ENCODE results near the gene EGLN2. TPM values are rescaled to one million over a fixed set of nuclear protein-coding genes. Genes with fewer than 3 reads are reported as not detected.
"Not testable (repeated sequence)": the region's sequence is repeated elsewhere in the genome, so short reads cannot be mapped to it uniquely, and the experiment has no call there.

The EGLN2 gene
- total RNA-seq, 2 experiments from 2014 or later, result 87.4 to 90.1 TPM

GRCh38 chr19:40808021-40808325 is 9.0 kb downstream of the EGLN2 start:
- ATAC-seq, result no peak
- Mint-ChIP-seq H3K27me3 (no peaks in the 10 kb centered on the region), H3K27ac (peak overlapping the region; percentile 88), H3K4me3 (no peak overlapping the region), H3K4me1 (ENCODE audit: low read depth) (peaks cover 68% of the 10 kb centered on the region), H3K9me3 (no peaks in the 10 kb centered on the region), H3K36me3 (ENCODE audit: low read depth) (peaks cover 37% of the 10 kb centered on the region)
- ChIA-PET POLR2A (interaction anchor here (0.6 to 2.9 kb wide), 2 partner anchors 53 to 64 kb away, joined by 3 to 12 read pairs; no protein-coding TSS in a partner anchor), CTCF (interaction anchor here (1.1 to 4.5 kb wide), 10 partner anchors 12 to 173 kb away, joined by 3 to 36 read pairs (median 6); partner anchors contain the start of gene RAB4B)
- no peak for TF ChIP-seq CTCF (IDR thresholded peaks at IDR 0.05)
- intact Hi-C loops (cut with micrococcal nuclease), result no loop called here
- no peak for DNase-seq

- Mint-ChIP-seq H3K27ac (no peak overlapping the region), H3K4me1 (ENCODE audit: low read depth) (peaks cover 63% of the 10 kb centered on the region), H3K36me3 (ENCODE audit: low read depth) (peaks cover 33% of the 10 kb centered on the region), H3K9me3 (no peaks in the 10 kb centered on the region), H3K4me3 (no peak overlapping the region), H3K27me3 (no peaks in the 10 kb centered on the region)
- ChIA-PET POLR2A (no interaction called here), CTCF (interaction anchor here (1.1 to 4.5 kb wide), 7 partner anchors 11 to 174 kb away, joined by 3 to 36 read pairs (median 5); partner anchors contain the start of gene RAB4B)
- ATAC-seq, result no peak
- TF ChIP-seq CTCF (IDR thresholded peaks at IDR 0.05), result no peak
- DNase-seq, result no peak
- intact Hi-C loops (cut with micrococcal nuclease), result no loop called here
Measured at GRCh38 chr19:40808497-40808896, 9.5 kb downstream of the EGLN2 start.

- DNase-seq (no peak), ATAC-seq (no peak)
- ChIA-PET CTCF (interaction anchor here (1.0 to 2.2 kb wide), 3 partner anchors 10 to 146 kb away, joined by 3 to 5 read pairs (median 4); no protein-coding TSS in a partner anchor), POLR2A (interaction anchor here (0.6 kb wide), 1 partner anchor 32 kb away, joined by 3 read pairs; no protein-coding TSS in a partner anchor)
- H3K36me3 Mint-ChIP-seq (ENCODE audit: low read depth), result peaks cover 27% of the 10 kb centered on the region
- intact Hi-C loops (cut with micrococcal nuclease), result no loop called here
- no peak overlapping the region for H3K27ac Mint-ChIP-seq
- no peaks in the 10 kb centered on the region for H3K9me3 Mint-ChIP-seq
- H3K4me1 Mint-ChIP-seq (ENCODE audit: low read depth), result peaks cover 53% of the 10 kb centered on the region
- peak overlapping the region; percentile 74 for H3K4me3 Mint-ChIP-seq
- no peaks in the 10 kb centered on the region for H3K27me3 Mint-ChIP-seq
- TF ChIP-seq CTCF (IDR thresholded peaks at IDR 0.05), result no peak
Measured at GRCh38 chr19:40809358-40810086, 10.5 kb downstream of the EGLN2 start.

- intact Hi-C loops (cut with micrococcal nuclease), result no loop called here
- no peak overlapping the region for H3K27ac Mint-ChIP-seq
- ChIA-PET POLR2A (no interaction called here), CTCF (no interaction called here)
- peaks cover 21% of the 10 kb centered on the region for H3K36me3 Mint-ChIP-seq (ENCODE audit: low read depth)
- no peaks in the 10 kb centered on the region for H3K27me3 Mint-ChIP-seq
- peak overlapping the region; percentile 74 for H3K4me3 Mint-ChIP-seq
- DNase-seq (no peak), ATAC-seq (no peak)
- TF ChIP-seq CTCF (IDR thresholded peaks at IDR 0.05), result no peak
- H3K4me1 Mint-ChIP-seq (ENCODE audit: low read depth), result peaks cover 46% of the 10 kb centered on the region
- H3K9me3 Mint-ChIP-seq, result no peaks in the 10 kb centered on the region
Measured at GRCh38 chr19:40810160-40810559, 11.2 kb downstream of the EGLN2 start.

GRCh38 chr19:40810649-40811408 is 11.8 kb downstream of the EGLN2 start:
- CTCF ChIA-PET, result not testable (repeated sequence)
- POLR2A ChIA-PET, result interaction anchor here (1.3 kb wide), 1 partner anchor 61 kb away, joined by 4 read pairs; the partner anchor contains the start of gene ACTMAP

More at GRCh38 chr19:40810649-40811408, 11.8 kb downstream of the EGLN2 start:
- Mint-ChIP-seq H3K4me3 (peak overlapping the region; percentile 74), H3K4me1 (ENCODE audit: low read depth) (peaks cover 40% of the 10 kb centered on the region), H3K36me3 (ENCODE audit: low read depth) (peaks cover 19% of the 10 kb centered on the region), H3K27ac (peak overlapping the region; percentile 71)
- H3K9me3 Mint-ChIP-seq; intact Hi-C loops (cut with micrococcal nuclease); H3K27me3 Mint-ChIP-seq: not testable (repeated sequence)
- TF ChIP-seq CTCF (IDR thresholded peaks at IDR 0.05), result peak; percentile 13
- ATAC-seq, result peak; percentile 85
- DNase-seq, result peak; percentile 63
